ENCODE results near the gene FST. TPM values are rescaled to one million over a fixed set of nuclear protein-coding genes. Genes with fewer than 3 reads are reported as not detected.

FST gene
- total and polyA plus RNA-seq, 2 of the 8 experiments (the other 6 are each of a cell fraction or from before 2014, with no cell fraction given) = 16.6 to 17.5 TPM

- Histone ChIP-seq H3K14ac (ENCODE audit: insufficient read length) (no peak overlapping the region), H4K8ac (ENCODE audit: extremely low read depth, insufficient read depth, low read length) (no peak overlapping the region), H3K27ac (ENCODE audit: low read depth, low read length) (no peak overlapping the region), H4K91ac (replicated peaks; ENCODE audit: insufficient read length, low read length) (peak overlapping the region; percentile 32), H3K4ac (replicated peaks; ENCODE audit: insufficient read length, low read depth, low read length) (no peak overlapping the region), H2AFZ (ENCODE audit: low read length) (peak overlapping the region; percentile 77; the same call in 1 of the 2 replicates), H4K5ac (ENCODE audit: insufficient read length, low read depth, low read length) (no peak overlapping the region), H3K23me2 (ENCODE audit: low read depth, low read length) (no peaks in the 10 kb centered on the region), H2BK5ac (ENCODE audit: low read depth, low read length) (peak overlapping the region; percentile 71; the same call in 1 of the 2 replicates), H2BK12ac (ENCODE audit: low read depth, low read length) (no peak overlapping the region), H3K79me2 (ENCODE audit: control insufficient read depth in 1 of 2, insufficient read depth in 2 of 2, low read length in 2 of 2) (no peaks in the 10 kb centered on the region), H3K56ac (replicated peaks; ENCODE audit: insufficient read length, low read depth, low read length) (no peak overlapping the region), H3K9ac (replicated peaks in 1 of 4; ENCODE audit: extremely low read depth in 1 of 4, low read depth in 3 of 4, low read length in 3 of 4) (no peak overlapping the region), H3K79me1 (ENCODE audit: low read depth, low read length) (no peaks in the 10 kb centered on the region), H3K9me3 (ENCODE audit: insufficient read depth in 2 of 2, low read depth in 1 of 2, low read length in 1 of 2) (no peaks in the 10 kb centered on the region), H3K27me3 (replicated peaks in 1 of 4; ENCODE audit: control insufficient read depth in 3 of 4, extremely low read depth in 1 of 4, insufficient read depth in 3 of 4, low read length in 3 of 4) (no peaks in the 10 kb centered on the region), H3K36me3 (ENCODE audit: control insufficient read depth in 2 of 4, insufficient read depth in 4 of 4, low read length in 3 of 4) (peaks cover 0 to 18% (median 1%) of the 10 kb centered on the region in 4 experiments; a peak in 3 of 8 replicates), H3K18ac (ENCODE audit: extremely low read depth, low read length) (no peak overlapping the region), H2BK20ac (ENCODE audit: low read length) (no peak overlapping the region), H2BK15ac (ENCODE audit: low read length) (no peak overlapping the region), H3K23ac (ENCODE audit: insufficient read length) (no peak overlapping the region), H2AK5ac (ENCODE audit: low read depth, low read length) (no peak overlapping the region), H4K20me1 (replicated peaks in 1 of 2; ENCODE audit: control insufficient read depth in 1 of 2, insufficient read depth in 2 of 2, low read length in 2 of 2) (no peaks in the 10 kb centered on the region), H2BK120ac (replicated peaks; ENCODE audit: low read depth, low read length) (peak overlapping the region; percentile 8), H3K4me1 (replicated peaks in 1 of 4; ENCODE audit: control insufficient read depth in 3 of 4, insufficient read depth in 4 of 4, low read length in 3 of 4) (peaks cover 0 to 3% (median 0%) of the 10 kb centered on the region in 4 experiments; a peak in 3 of 7 replicates), H3K4me2 (ENCODE audit: insufficient read depth in 1 of 2, low read depth in 2 of 2, low read length in 2 of 2) (no peak overlapping the region), H3K4me3 (ENCODE audit: extremely low read depth in 1 of 4, insufficient read depth in 2 of 4, low read depth in 3 of 4, low read length in 4 of 4) (no peak overlapping the region)
- no peak for FAIRE-seq
- DNase-seq (ENCODE audit: low read depth in 1 of 2, low spot score in 2 of 2) = no peak
- CTCF ChIA-PET (ENCODE audit: partially characterized antibody) = no interaction called here
- POLR2A ChIA-PET (ENCODE audit: partially characterized antibody) = no interaction called here
- TF ChIP-seq ATF2 (IDR thresholded peaks at IDR 0.05; ENCODE audit: low read length) = no peak
- TF ChIP-seq ZNF274 (IDR thresholded peaks at IDR 0.05; ENCODE audit: borderline replicate concordance, extremely low read depth, low read length) = no peak
- no peak for TF ChIP-seq EZH2 (IDR thresholded peaks at IDR 0.05; ENCODE audit: low read depth, low read length, severe bottlenecking)
- TF ChIP-seq, protein P1, sequence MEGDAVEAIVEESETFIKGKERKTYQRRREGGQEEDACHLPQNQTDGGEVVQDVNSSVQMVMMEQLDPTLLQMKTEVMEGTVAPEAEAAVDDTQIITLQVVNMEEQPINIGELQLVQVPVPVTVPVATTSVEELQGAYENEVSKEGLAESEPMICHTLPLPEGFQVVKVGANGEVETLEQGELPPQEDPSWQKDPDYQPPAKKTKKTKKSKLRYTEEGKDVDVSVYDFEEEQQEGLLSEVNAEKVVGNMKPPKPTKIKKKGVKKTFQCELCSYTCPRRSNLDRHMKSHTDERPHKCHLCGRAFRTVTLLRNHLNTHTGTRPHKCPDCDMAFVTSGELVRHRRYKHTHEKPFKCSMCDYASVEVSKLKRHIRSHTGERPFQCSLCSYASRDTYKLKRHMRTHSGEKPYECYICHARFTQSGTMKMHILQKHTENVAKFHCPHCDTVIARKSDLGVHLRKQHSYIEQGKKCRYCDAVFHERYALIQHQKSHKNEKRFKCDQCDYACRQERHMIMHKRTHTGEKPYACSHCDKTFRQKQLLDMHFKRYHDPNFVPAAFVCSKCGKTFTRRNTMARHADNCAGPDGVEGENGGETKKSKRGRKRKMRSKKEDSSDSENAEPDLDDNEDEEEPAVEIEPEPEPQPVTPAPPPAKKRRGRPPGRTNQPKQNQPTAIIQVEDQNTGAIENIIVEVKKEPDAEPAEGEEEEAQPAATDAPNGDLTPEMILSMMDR (IDR thresholded peaks at IDR 0.05; ENCODE audit: control extremely low read depth in 1 of 3, insufficient read depth in 1 of 3, low read depth in 1 of 3, low read length in 3 of 3) = no peak
- TF ChIP-seq RBBP5 (IDR thresholded peaks at IDR 0.05; ENCODE audit: borderline replicate concordance, low read depth, low read length) = no peak
- TF ChIP-seq CBX8 (IDR thresholded peaks at IDR 0.05; ENCODE audit: borderline replicate concordance, low read depth, low read length) = no peak
- TF ChIP-seq BACH1 (IDR thresholded peaks at IDR 0.05; ENCODE audit: low read length) = no peak
- no peak for TF ChIP-seq SIX5 (IDR thresholded peaks at IDR 0.05; ENCODE audit: low read depth, low read length)
- TF ChIP-seq JUN (IDR thresholded peaks at IDR 0.05; ENCODE audit: low read depth, low read length) = no peak
- no peak for TF ChIP-seq SIN3A (conservative IDR thresholded peaks at IDR 0.05 in 1 of 2, IDR thresholded peaks at IDR 0.05 in 1 of 2; ENCODE audit: low read depth in 1 of 2, low read length in 2 of 2)
Measured at GRCh38 chr5:53490747-53491146, 10.3 kb downstream of the FST start.
